H9 (cell line): ENCODE data around the gene CELF4. TPM values are rescaled to one million over a fixed set of nuclear protein-coding genes. Genes with fewer than 3 reads are reported as not detected.

Experiments used
- DNase-seq: peaks from one replicate; pipeline ENCODE4 v3.0.0-alpha.2; 2017
- H2AFZ ChIP-seq: one replicate; pipeline ENCODE4 v1.6.1; 2013; ENCODE audit warnings: mild to moderate bottlenecking, low read length, control low read depth, moderate library complexity
- H2AK5ac ChIP-seq: 2 replicates; pipeline ENCODE4 v1.6.1; 2013; ENCODE audit warnings: low read length, control low read depth, mixed read lengths; ENCODE audit not compliant: insufficient read length
- H2BK120ac ChIP-seq: one replicate; pipeline ENCODE4 v1.6.1; 2013; ENCODE audit warnings: low read depth, mild to moderate bottlenecking, low read length, control low read depth, inconsistent platforms; ENCODE audit not compliant: poor library complexity, severe bottlenecking
- H2BK12ac ChIP-seq: 2 replicates; pipeline ENCODE4 v1.6.1; 2013; ENCODE audit warnings: low read length, control low read depth, mixed read lengths, low read depth; ENCODE audit not compliant: insufficient read length
- H2BK15ac ChIP-seq: 2 replicates; pipeline ENCODE4 v1.6.1; 2013; ENCODE audit warnings: low read depth, low read length, control low read depth
- H2BK20ac ChIP-seq: one replicate; pipeline ENCODE4 v1.6.1; 2013; ENCODE audit warnings: low read depth, mild to moderate bottlenecking, low read length, control low read depth, inconsistent platforms; ENCODE audit not compliant: poor library complexity, severe bottlenecking
- H2BK5ac ChIP-seq: 2 replicates; pipeline ENCODE4 v1.6.1; 2013; ENCODE audit warnings: low read length, control low read depth, mixed read lengths; ENCODE audit not compliant: insufficient read length
- H3K14ac ChIP-seq: 2 replicates; pipeline ENCODE4 v1.6.1; 2013; ENCODE audit warnings: low read length, control low read depth; ENCODE audit not compliant: insufficient read depth
- H3K18ac ChIP-seq: 2 replicates; pipeline ENCODE4 v1.6.1; 2013; ENCODE audit warnings: low read depth, mild to moderate bottlenecking, mixed read lengths, low read length, control low read depth; ENCODE audit not compliant: insufficient read length
- H3K23ac ChIP-seq: 2 replicates; pipeline ENCODE4 v1.6.1; 2013; ENCODE audit warnings: low read length, control low read depth, mixed read lengths, low read depth; ENCODE audit not compliant: insufficient read length
- H3K23me2 ChIP-seq: 2 replicates; pipeline ENCODE4 v1.6.1; 2013; ENCODE audit warnings: low read depth, mild to moderate bottlenecking, mixed read lengths, low read length, control low read depth; ENCODE audit not compliant: insufficient read length, poor library complexity, severe bottlenecking
- H3K27ac ChIP-seq: 2 replicates; pipeline ENCODE4 v1.5.1; 2013; ENCODE audit warnings: low read length, control low read depth, mixed read lengths, low read depth; ENCODE audit not compliant: insufficient read length
- H3K27me3 ChIP-seq: 2 replicates; pipeline ENCODE4 v1.6.1; 2013; ENCODE audit warnings: low read length, control low read depth, inconsistent platforms; ENCODE audit not compliant: insufficient read depth
- H3K4ac ChIP-seq: 2 replicates; pipeline ENCODE4 v1.6.1; 2013; ENCODE audit warnings: low read depth, mild to moderate bottlenecking, control low read depth, inconsistent platforms, low read length, moderate library complexity
- H3K4me1 ChIP-seq: 2 replicates; pipeline ENCODE4 v1.6.1; 2013; ENCODE audit warnings: low read length, control low read depth, inconsistent platforms; ENCODE audit not compliant: insufficient read depth
- H3K4me2 ChIP-seq: 2 replicates; pipeline ENCODE4 v1.6.1; 2013; ENCODE audit warnings: low read length, control low read depth, mixed read lengths; ENCODE audit not compliant: insufficient read length, insufficient read depth
- H3K56ac ChIP-seq: 2 replicates; pipeline ENCODE4 v1.6.1; 2013; ENCODE audit warnings: low read depth, mild to moderate bottlenecking, mixed read lengths, low read length, control low read depth; ENCODE audit not compliant: insufficient read length
- H3K79me1 ChIP-seq: 2 replicates; pipeline ENCODE4 v1.6.1; 2013; ENCODE audit warnings: low read depth, mild to moderate bottlenecking, moderate library complexity, low read length, control low read depth, inconsistent platforms; ENCODE audit not compliant: insufficient read depth, poor library complexity, severe bottlenecking
- H3K79me2 ChIP-seq: 2 replicates; pipeline ENCODE4 v1.6.1; 2013; ENCODE audit warnings: low read length, control low read depth, inconsistent platforms; ENCODE audit not compliant: insufficient read depth
- H3K9ac ChIP-seq: 2 replicates; pipeline ENCODE4 v1.6.1; 2013; ENCODE audit warnings: low read length, control low read depth, mixed read lengths; ENCODE audit not compliant: insufficient read length; ENCODE audit errors: extremely low read depth
- H3K9me3 ChIP-seq: one replicate; pipeline ENCODE4 v1.6.1; 2013; ENCODE audit warnings: low read depth, low read length, inconsistent platforms; ENCODE audit not compliant: control insufficient read depth
- H3T11ph ChIP-seq: one replicate; pipeline ENCODE4 v1.6.1; 2013; ENCODE audit warnings: mild to moderate bottlenecking, low read length, control low read depth, inconsistent platforms
- H4K20me1 ChIP-seq: one replicate; pipeline ENCODE4 v1.6.1; 2013; ENCODE audit not compliant: control insufficient read depth, insufficient read length, insufficient read depth
- H4K5ac ChIP-seq: 2 replicates; pipeline ENCODE4 v1.6.1; 2013; ENCODE audit warnings: low read depth, mild to moderate bottlenecking, mixed read lengths, low read length, control low read depth; ENCODE audit not compliant: insufficient read length
- H4K8ac ChIP-seq: replicated peaks from 2 replicates; pipeline ENCODE4 v1.6.1; 2013; ENCODE audit warnings: low read length, control low read depth, mixed read lengths, low read depth; ENCODE audit not compliant: insufficient read length
- H4K91ac ChIP-seq: 2 replicates; pipeline ENCODE4 v1.6.1; 2013; ENCODE audit warnings: low read depth, mild to moderate bottlenecking, moderate library complexity, mixed read lengths, low read length, control low read depth; ENCODE audit not compliant: insufficient read length
- H3K27ac Mint-ChIP-seq, 3 experiments: 2 replicates in 2 of 3; 3 replicates in 1 of 3; pipeline ENCODE4 v1.8.0; 2020 to 2021; ENCODE audit warnings: mixed read lengths in 3 of 3, mild to moderate bottlenecking in 1 of 3, moderate library complexity in 1 of 3
- H3K27me3 Mint-ChIP-seq: 2 replicates; pipeline ENCODE4 v1.8.0; 2021; ENCODE audit warnings: low read depth, mild to moderate bottlenecking, moderate library complexity, mixed read lengths
- H3K36me3 Mint-ChIP-seq, 3 experiments: 2 replicates in 2 of 3; 3 replicates in 1 of 3; pipeline ENCODE4 v1.8.0; 2020 to 2021; ENCODE audit warnings: low read depth in 3 of 3, mixed read lengths in 3 of 3; ENCODE audit not compliant: insufficient read depth in 1 of 3
- H3K4me1 Mint-ChIP-seq, 2 experiments: 2 replicates each; pipeline ENCODE4 v1.8.0; 2020; ENCODE audit warnings: mixed read lengths in 2 of 2
- H3K4me3 Mint-ChIP-seq, 2 experiments: 2 replicates in 1 of 2; 3 replicates in 1 of 2; pipeline ENCODE4 v1.8.0; 2020 to 2021; ENCODE audit warnings: mild to moderate bottlenecking in 2 of 2, mixed read lengths in 2 of 2, moderate library complexity in 1 of 2
- H3K9me3 Mint-ChIP-seq, 2 experiments: 2 replicates in 1 of 2; 3 replicates in 1 of 2; pipeline ENCODE4 v1.8.0; 2020; ENCODE audit warnings: mild to moderate bottlenecking in 2 of 2, mixed read lengths in 2 of 2, moderate library complexity in 1 of 2
- WGBS: extraction: QIAGEN DNeasy Blood & Tissue Kit; methylation state at CpG from one replicate; pipeline ENCODE4 v1.1.7; 2013; ENCODE audit warnings: missing lambda C conversion rate, low lambda C conversion rate, mixed read lengths; ENCODE audit not compliant: insufficient read length; ENCODE audit errors: extremely low coverage; 5-methylcytosine and 5-hydroxymethylcytosine counted together
- total RNA-seq: library from RNA; stranded (reverse); gene quantifications from 2 replicates; pipeline ENCODE4 v1.2.1, GENCODE V29; 2021
- TF ChIP-seq, protein P1 (sequence below): fragments of 200-600 bp; sonication (generic); conservative IDR thresholded peaks from 3 replicates; pipeline ENCODE4 v1.8.0; 2021; ENCODE audit warnings: antibody characterized with exemption, mild to moderate bottlenecking

The CELF4 gene
- total RNA-seq, 1 experiment from 2014 or later: 1.1 TPM

DNA sequence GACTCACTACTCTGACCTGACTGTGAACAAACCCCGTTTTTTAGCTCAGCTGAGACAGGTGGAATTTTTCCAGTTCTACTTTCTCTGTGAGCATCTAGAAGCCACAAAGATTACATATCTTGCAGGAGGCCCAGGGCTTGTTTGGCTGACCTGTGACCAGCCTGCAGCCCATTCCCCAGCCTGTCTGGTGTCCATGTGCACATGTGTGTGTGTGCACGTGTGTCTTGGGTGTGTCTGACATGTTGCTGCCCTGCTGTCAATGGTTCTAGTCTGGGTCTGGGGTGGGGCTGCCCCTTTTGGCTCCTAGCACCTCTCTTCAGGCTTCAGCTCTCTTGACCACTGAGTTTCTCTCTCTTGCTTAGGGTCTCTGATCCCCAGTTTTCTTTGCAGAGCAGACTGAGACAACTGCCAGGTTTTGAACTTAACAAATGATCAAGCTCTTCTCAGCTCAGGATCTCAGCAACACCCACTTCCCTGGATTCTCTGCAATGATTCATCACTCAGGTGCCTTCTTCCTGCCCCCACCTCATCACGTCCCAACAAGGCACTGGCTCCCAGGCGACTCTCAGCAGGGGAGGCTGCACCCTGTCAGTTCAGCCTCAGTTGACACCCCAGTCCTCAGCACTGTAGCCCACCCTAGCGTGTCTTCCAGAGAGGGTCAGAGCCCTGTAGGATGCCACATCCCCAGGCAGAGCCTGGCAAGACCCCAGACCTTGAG, 130.3 kb downstream of the CELF4 start:
- no peaks in the 10 kb centered on the region for H3K9me3 ChIP-seq
- peaks cover 7 to 9% of the 10 kb centered on the region in 2 experiments; a peak in 3 of 4 replicates for H3K4me1 Mint-ChIP-seq
- no peak overlapping the region for H4K8ac ChIP-seq
- no peak overlapping the region for H2BK12ac ChIP-seq
- H2BK15ac ChIP-seq: no peak overlapping the region
- no peak overlapping the region for H3K9ac ChIP-seq
- no peak overlapping the region for H3K27ac Mint-ChIP-seq
- H3K23me2 ChIP-seq: no peaks in the 10 kb centered on the region
- H3K4me2 ChIP-seq: no peak overlapping the region
- no peak overlapping the region for H2BK5ac ChIP-seq
- no peak overlapping the region for H3K14ac ChIP-seq
- no peaks in the 10 kb centered on the region for H4K20me1 ChIP-seq
- no peak overlapping the region for H3T11ph ChIP-seq
- H3K56ac ChIP-seq: no peak overlapping the region
- no peaks in the 10 kb centered on the region for H3K79me2 ChIP-seq
- no peak overlapping the region for H3K23ac ChIP-seq
- H4K5ac ChIP-seq: no peak overlapping the region
- H3K27ac ChIP-seq: no peak overlapping the region
- TF ChIP-seq, protein P1, sequence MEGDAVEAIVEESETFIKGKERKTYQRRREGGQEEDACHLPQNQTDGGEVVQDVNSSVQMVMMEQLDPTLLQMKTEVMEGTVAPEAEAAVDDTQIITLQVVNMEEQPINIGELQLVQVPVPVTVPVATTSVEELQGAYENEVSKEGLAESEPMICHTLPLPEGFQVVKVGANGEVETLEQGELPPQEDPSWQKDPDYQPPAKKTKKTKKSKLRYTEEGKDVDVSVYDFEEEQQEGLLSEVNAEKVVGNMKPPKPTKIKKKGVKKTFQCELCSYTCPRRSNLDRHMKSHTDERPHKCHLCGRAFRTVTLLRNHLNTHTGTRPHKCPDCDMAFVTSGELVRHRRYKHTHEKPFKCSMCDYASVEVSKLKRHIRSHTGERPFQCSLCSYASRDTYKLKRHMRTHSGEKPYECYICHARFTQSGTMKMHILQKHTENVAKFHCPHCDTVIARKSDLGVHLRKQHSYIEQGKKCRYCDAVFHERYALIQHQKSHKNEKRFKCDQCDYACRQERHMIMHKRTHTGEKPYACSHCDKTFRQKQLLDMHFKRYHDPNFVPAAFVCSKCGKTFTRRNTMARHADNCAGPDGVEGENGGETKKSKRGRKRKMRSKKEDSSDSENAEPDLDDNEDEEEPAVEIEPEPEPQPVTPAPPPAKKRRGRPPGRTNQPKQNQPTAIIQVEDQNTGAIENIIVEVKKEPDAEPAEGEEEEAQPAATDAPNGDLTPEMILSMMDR: no peak
- DNase-seq: no peak
- no peaks in the 10 kb centered on the region for H3K27me3 ChIP-seq
- no peak overlapping the region for H2BK120ac ChIP-seq
- no peaks in the 10 kb centered on the region for H3K79me1 ChIP-seq
- H2AK5ac ChIP-seq: no peak overlapping the region
- no peak overlapping the region for H2BK20ac ChIP-seq
- H3K36me3 Mint-ChIP-seq: no peaks in the 10 kb centered on the region
- H4K91ac ChIP-seq: no peak overlapping the region
- no peak overlapping the region for H2AFZ ChIP-seq
- H3K4me1 ChIP-seq: no peaks in the 10 kb centered on the region
- H3K18ac ChIP-seq: no peak overlapping the region
- H3K27me3 Mint-ChIP-seq: peaks cover 4% of the 10 kb centered on the region
- H3K4me3 Mint-ChIP-seq: no peak overlapping the region
- no peak overlapping the region for H3K4ac ChIP-seq
- no peaks in the 10 kb centered on the region; a peak in 1 of 5 replicates for H3K9me3 Mint-ChIP-seq
- no CpG with 5 or more reads among the region's 5 CpGs for WGBS
